Activated T-cell treated with anti-CD3 and anti-CD28 coated beads, Interleukin-2, amount 50 U/mL, for 4 hours (primary cell): Measurements from ENCODE around the gene DENND1A. TPM values are rescaled to one million over a fixed set of nuclear protein-coding genes. Genes with fewer than 3 reads are reported as not detected.

ENCODE experiments used
- ATAC-seq, 2 donors: fragments of 200-7000 bp; cut with Tn5 transposase; one replicate each; pipeline ENCODE4 v1.10.0; 2021
- DNase-seq: peaks from one replicate; pipeline ENCODE4 v3.0.0-alpha.2; 2020
- H3K27me3 Mint-ChIP-seq: one replicate; pipeline ENCODE4 v1.8.0; 2021; ENCODE audit warnings: low read depth, mixed read lengths
- H3K36me3 Mint-ChIP-seq: one replicate; pipeline ENCODE4 v1.8.0; 2022; ENCODE audit warnings: mixed read lengths; ENCODE audit not compliant: insufficient read depth
- H3K4me1 Mint-ChIP-seq: one replicate; pipeline ENCODE4 v1.8.0; 2021; ENCODE audit warnings: low read depth, mixed read lengths
- H3K4me3 Mint-ChIP-seq: one replicate; pipeline ENCODE4 v1.8.0; 2021; ENCODE audit warnings: mild to moderate bottlenecking, moderate library complexity, mixed read lengths
- H3K9me3 Mint-ChIP-seq: one replicate; pipeline ENCODE4 v1.8.0; 2021; ENCODE audit warnings: mixed read lengths
- total RNA-seq, 3 donors: library from RNA; stranded (reverse); gene quantifications; one replicate each; pipeline ENCODE4 v1.2.1, GENCODE V29; 2021

Gene DENND1A
- total RNA-seq, 3 donors from 2014 or later, result 15.5 to 21.7 (median 16.9) TPM

DNA sequence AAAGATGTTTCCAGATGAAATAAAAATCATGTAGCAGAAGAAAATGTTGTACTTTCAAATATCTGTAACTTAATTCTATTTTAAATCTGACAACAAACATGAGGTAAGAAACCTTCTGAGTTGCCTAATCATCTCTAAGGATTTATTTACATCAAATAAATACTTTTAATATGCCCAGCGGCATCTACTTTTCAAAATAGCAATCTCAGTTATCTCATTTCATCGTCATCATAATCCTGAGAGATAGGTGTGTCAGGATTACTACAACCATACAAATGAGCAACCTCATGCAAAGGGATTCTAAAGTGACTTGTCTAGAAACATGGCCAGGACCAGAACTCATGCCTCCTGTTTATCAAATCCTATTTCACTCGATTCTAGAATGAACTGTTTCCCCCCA lies 49.5 kb downstream of the DENND1A start:
- no peak for ATAC-seq
- no peak overlapping the region for H3K4me3 Mint-ChIP-seq
- DNase-seq, result no peak
- no peaks in the 10 kb centered on the region for H3K27me3 Mint-ChIP-seq
- no peaks in the 10 kb centered on the region for H3K9me3 Mint-ChIP-seq
- peaks cover 16% of the 10 kb centered on the region for H3K36me3 Mint-ChIP-seq
- H3K4me1 Mint-ChIP-seq, result peaks cover 18% of the 10 kb centered on the region

DNA sequence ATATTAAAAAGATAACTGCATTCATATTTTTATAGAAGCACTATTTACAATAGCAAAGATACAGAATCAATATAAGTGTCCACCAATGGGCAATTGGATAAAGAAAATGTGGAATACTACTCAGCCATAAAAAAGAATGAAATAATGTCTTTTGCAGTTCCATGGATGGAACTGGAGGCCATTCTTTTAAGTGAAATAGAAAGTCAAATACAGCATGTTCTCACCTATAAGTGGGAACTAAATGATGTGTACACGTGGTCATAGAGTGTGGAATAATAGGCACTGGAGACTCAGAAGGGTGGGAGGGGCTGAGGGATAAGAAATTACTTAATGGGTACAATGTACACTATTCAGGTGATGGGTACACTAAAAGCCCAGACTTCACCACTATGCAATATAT lies 53.2 kb downstream of the DENND1A start:
- Mint-ChIP-seq H3K27me3 (no peaks in the 10 kb centered on the region), H3K4me3 (no peak overlapping the region), H3K4me1 (peaks cover 2% of the 10 kb centered on the region), H3K9me3 (no peaks in the 10 kb centered on the region), H3K36me3 (peaks cover 22% of the 10 kb centered on the region)
- ATAC-seq (no peak), DNase-seq (no peak)

DNA sequence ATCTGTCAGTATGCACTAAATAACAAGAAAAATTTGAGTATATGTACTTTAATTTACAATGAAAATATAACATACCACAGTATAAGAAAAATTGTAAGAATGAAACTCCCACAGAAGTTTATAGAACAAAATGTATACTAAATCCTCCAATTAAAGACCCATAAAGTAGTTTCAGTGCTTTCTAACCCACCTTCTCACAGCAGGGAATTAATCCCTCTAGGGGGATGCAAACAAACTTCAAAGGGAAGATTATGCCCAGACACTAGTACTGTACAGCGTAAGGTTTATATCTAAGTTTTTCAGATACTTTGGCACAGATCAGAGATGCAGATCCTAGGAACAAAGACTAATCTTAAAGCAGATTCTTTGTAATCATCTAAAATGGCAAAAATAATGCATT lies 57.2 kb downstream of the DENND1A start:
- Mint-ChIP-seq H3K36me3 (peaks cover 20% of the 10 kb centered on the region), H3K4me3 (no peak overlapping the region), H3K9me3 (no peaks in the 10 kb centered on the region), H3K27me3 (no peaks in the 10 kb centered on the region), H3K4me1 (peaks cover 12% of the 10 kb centered on the region)
- no peak for ATAC-seq
- no peak for DNase-seq

DNA sequence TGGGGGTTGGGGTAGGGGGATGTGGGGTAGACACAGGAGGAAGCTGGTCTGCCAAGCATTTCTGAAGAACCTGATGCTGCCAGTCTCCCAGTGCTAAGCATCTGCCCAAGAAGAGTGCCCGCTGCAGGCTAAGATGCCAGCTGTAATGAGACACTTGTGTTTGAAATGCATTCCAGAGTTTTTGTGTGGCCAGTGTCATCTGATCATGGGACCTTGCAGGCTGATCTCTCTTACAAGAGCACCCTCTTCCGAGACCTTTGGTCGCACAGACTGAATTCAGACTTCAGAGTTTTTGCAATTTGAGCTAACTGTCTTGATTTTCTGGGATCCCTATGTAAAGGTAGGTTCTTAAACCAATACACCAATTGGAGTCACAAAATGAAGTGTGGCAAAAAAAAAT lies 58.1 kb downstream of the DENND1A start:
- peaks cover 22% of the 10 kb centered on the region for H3K36me3 Mint-ChIP-seq
- H3K9me3 Mint-ChIP-seq, result no peaks in the 10 kb centered on the region
- H3K27me3 Mint-ChIP-seq, result no peaks in the 10 kb centered on the region
- H3K4me1 Mint-ChIP-seq, result peaks cover 21% of the 10 kb centered on the region
- no peak overlapping the region for H3K4me3 Mint-ChIP-seq
- ATAC-seq (no peak), DNase-seq (no peak)

DNA sequence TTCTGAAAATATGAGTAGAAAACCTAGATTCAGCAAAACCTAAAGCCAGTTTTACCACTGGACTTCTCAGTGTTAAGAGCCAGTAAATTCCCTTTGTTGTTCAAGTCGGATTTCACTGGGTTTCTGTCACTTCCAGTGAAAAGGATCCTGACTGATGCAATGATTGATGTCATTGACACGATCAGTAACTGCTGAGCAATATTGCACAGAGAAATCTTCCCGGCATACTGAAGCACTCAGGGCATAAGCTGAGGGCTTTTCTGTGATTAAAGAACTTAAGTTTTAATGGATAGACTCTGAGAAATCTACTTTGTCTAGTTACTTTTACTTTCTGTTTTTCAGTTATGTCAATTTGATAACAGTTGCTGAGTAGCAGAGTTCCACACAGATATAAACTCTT lies 61.9 kb downstream of the DENND1A start:
- H3K4me3 Mint-ChIP-seq, result peak overlapping the region; percentile 33
- DNase-seq (no peak), ATAC-seq (no peak)
- H3K27me3 Mint-ChIP-seq, result no peaks in the 10 kb centered on the region
- H3K9me3 Mint-ChIP-seq, result no peaks in the 10 kb centered on the region
- peaks cover 11% of the 10 kb centered on the region for H3K36me3 Mint-ChIP-seq
- peaks cover 34% of the 10 kb centered on the region for H3K4me1 Mint-ChIP-seq

DNA sequence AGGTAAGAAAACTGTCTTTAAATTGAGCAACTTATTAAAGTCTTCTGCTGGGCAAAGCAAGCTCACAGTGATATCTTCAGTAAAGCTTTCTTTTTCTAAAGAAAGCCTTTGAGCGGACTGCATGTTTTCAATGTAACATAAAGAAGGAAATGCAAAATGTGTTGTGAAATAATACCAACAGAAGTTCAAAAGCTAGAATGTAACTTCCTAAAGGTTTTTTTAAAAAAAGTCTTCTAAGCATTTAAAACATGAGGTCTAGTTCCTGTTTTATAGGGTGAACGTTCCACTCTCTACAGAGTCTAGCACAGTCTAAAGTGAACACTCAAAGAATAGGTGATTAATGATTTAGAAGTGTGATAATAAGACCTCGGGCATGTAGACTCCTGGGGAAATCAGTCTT lies 62.9 kb downstream of the DENND1A start:
- H3K4me3 Mint-ChIP-seq, result peak overlapping the region; percentile 5
- peaks cover 34% of the 10 kb centered on the region for H3K4me1 Mint-ChIP-seq
- peaks cover 10% of the 10 kb centered on the region for H3K36me3 Mint-ChIP-seq
- no peak for DNase-seq
- H3K27me3 Mint-ChIP-seq, result no peaks in the 10 kb centered on the region
- H3K9me3 Mint-ChIP-seq, result no peaks in the 10 kb centered on the region
- ATAC-seq, result no peak

DNA sequence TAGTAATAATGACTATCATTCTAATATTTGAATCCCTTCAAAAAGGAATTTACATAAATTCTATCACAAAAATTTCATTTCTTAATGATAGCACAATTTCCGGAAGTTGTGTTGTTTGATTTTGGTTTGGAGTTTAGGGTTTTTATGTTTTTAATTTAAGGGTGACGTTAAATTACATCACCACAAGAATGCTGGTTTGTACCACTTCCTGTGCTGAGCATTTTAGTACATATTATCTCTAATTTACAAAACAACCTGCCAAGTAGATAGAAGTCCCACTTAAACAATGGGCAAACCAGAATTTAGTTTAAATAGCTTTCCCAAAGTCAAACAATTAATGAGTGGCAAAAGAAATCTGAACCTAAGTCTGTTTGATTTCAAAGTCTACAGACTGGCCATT lies 63.4 kb downstream of the DENND1A start:
- peaks cover 34% of the 10 kb centered on the region for H3K4me1 Mint-ChIP-seq
- no peak for DNase-seq
- ATAC-seq, result no peak
- H3K4me3 Mint-ChIP-seq, result no peak overlapping the region
- H3K36me3 Mint-ChIP-seq, result peaks cover 7% of the 10 kb centered on the region
- no peaks in the 10 kb centered on the region for H3K27me3 Mint-ChIP-seq
- H3K9me3 Mint-ChIP-seq, result no peaks in the 10 kb centered on the region

DNA sequence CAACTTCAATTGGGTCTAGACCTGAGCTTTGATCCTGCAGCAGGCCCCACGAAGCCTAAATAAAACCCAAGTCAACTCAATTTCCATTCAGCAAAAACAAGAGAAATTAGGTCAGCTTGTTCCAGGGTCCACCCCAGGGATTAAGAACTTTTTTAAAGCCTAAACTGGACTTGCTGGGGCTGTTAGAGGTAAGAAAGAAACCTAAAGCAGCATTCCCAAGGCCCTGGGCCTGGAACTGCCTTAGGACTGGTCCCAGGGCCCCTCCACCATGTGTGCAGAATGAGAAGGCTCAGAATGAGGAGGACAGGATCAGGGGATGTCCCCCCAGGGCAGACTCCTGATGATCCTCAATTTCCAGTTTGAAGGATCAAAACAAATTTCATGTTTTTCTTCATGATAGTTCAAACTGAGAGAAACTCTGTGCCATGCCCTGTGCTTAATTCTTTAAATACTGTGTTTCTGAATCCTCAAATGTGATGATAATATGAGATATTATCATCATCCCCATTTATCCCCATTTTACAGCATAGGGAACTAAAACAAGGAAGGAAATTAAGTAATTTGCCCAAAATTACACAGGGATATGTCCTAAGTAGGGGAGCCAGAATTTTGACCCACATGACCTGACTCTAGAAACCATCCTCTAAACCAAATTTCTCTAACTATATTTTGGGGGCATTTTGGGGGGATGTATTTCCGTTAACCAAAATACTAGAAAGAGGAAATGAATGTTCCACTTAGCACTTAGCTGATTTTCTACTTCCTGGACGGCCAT lies 64.5 kb downstream of the DENND1A start:
- DNase-seq, result no peak
- Mint-ChIP-seq H3K9me3 (no peaks in the 10 kb centered on the region), H3K4me1 (peaks cover 34% of the 10 kb centered on the region), H3K36me3 (peaks cover 7% of the 10 kb centered on the region), H3K4me3 (no peak overlapping the region), H3K27me3 (no peaks in the 10 kb centered on the region)
- ATAC-seq, result no peak

DNA sequence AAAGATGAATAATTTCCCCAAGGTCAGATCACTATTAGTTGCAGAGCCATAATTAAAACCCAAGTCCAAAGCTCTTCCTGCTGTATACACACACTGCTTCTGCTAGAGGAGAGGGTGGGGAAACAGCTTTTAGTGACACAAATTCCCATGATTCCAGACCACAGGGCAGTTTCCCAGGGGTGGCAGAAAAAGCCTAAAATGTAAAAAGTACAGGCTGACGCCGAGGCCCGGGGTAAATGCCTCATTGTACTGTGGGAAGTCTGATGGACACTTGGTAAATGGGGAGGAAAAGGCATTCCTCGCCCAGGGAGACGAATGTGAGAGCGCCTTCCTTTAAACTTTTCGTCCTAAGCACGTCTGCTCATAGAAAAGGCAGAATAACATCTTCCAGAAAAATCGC lies 65.7 kb downstream of the DENND1A start:
- Mint-ChIP-seq H3K27me3 (no peaks in the 10 kb centered on the region), H3K36me3 (peaks cover 5% of the 10 kb centered on the region), H3K9me3 (no peaks in the 10 kb centered on the region), H3K4me1 (peaks cover 34% of the 10 kb centered on the region), H3K4me3 (no peak overlapping the region)
- DNase-seq, result no peak
- no peak for ATAC-seq

DNA sequence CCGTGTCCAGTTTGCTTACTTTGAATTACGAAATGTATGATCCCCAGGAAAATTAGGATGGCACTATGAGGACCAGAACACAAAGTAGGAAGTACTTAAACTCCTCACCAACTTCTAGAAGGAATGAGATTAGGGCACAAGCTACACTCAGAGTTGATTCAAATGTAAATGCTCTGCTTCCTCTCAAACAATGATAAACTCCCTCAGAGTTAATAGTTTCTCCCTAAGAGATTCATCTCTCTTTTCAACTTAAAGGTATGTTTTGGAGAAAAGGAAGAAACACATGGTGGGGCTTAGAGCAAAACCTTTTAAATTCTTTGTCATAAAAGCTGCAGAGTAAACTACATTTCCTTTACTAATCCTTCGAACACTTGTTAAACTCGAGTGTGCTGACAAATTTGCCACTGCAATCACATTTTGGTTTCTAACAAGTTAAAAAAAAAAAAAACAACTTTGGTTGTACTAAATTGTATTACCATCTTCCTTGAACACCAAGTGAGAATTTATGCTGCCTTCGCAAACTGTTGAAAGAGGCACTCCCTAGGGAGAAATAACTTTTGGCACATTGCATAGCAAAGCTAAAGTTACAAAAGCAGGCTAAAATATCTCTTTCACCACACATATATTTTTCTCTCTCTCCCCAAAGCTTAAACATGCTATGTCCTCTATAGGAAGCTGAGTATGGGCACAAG lies 66.6 kb downstream of the DENND1A start:
- ATAC-seq (no peak), DNase-seq (no peak)
- Mint-ChIP-seq H3K36me3 (peaks cover 12% of the 10 kb centered on the region), H3K4me3 (no peak overlapping the region), H3K27me3 (no peaks in the 10 kb centered on the region), H3K9me3 (no peaks in the 10 kb centered on the region), H3K4me1 (peaks cover 29% of the 10 kb centered on the region)

DNA sequence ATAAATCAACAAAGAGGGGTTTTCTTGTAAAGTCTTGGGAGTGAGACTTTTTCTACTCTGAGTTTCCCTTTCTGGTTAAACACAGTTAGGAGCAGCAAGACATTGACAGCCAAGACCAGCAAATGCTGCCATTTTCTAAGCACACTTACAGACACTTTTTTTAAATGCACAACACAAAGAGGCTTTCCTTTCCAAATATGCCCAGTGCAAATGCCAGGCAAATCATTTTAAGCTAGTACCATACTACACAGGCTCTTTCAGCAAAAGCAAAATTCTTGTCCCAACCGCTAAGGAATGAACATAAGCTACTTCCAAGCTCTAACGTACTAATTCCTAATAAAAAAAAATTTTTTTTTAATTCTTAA lies 68.2 kb downstream of the DENND1A start:
- ATAC-seq, result no peak
- peaks cover 13% of the 10 kb centered on the region for H3K4me1 Mint-ChIP-seq

DNA sequence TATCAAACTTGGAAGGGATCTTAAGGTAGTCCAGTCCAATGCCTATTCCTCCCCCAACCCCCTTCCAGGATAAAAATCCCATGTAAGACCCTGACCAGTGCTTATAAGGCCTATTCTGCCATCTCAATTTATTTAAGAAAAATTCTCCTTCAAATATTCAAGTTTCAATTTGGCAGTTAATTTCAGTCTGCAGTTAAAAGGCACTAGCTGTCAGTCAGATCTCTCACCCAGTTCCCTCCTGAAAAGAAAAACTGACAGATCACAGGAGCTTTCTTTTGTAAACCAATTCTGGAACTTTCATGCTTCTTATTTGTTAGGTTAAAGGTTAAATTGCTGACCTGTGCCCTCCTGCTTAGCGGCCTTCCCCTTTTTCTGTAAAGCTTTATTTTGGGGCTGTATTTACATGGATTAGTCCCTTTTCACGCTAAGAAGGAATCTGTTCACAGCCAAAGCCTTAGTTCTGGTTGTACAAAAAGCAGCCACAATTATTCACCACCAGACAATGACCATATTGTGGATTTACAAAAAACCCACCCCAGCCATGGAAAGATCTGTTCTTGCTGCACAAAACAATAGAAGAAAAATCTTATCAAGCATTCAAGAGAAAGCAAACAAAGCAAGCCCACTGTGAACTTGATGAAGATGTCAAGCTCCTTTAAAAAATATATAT lies 68.7 kb downstream of the DENND1A start:
- H3K36me3 Mint-ChIP-seq, result peaks cover 24% of the 10 kb centered on the region
- H3K4me3 Mint-ChIP-seq, result no peak overlapping the region
- no peak for DNase-seq

More for the DNA sequence above, 68.2 kb downstream of the DENND1A start:
- no peak for DNase-seq
- Mint-ChIP-seq H3K27me3 (no peaks in the 10 kb centered on the region), H3K4me3 (no peak overlapping the region), H3K9me3 (no peaks in the 10 kb centered on the region), H3K36me3 (peaks cover 19% of the 10 kb centered on the region)

DNA sequence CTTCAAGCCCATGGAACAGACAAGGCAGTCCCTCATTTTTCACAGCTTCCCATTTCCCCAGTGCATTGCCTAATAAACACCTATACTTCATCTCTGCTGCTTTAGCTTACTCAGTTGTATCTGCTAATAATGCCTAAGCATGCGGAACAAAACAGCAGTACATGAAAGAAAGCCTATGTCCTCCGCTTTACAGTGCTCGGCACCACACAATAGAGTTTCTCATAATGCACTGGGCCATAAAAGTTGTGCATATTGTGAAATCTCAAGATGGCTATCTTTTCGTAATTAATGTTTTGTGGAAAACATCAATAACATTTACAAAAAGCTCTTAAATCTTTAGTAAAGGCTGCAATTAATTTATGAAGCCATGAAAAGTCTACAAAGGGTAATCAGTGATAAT lies 69.3 kb downstream of the DENND1A start:
- peaks cover 28% of the 10 kb centered on the region for H3K36me3 Mint-ChIP-seq
- DNase-seq (no peak), ATAC-seq (no peak)
- H3K4me3 Mint-ChIP-seq, result no peak overlapping the region
- no peaks in the 10 kb centered on the region for H3K27me3 Mint-ChIP-seq
- no peaks in the 10 kb centered on the region for H3K9me3 Mint-ChIP-seq
- H3K4me1 Mint-ChIP-seq, result peaks cover 2% of the 10 kb centered on the region

More for the DNA sequence above, 68.7 kb downstream of the DENND1A start:
- Mint-ChIP-seq H3K9me3 (no peaks in the 10 kb centered on the region), H3K4me1 (peaks cover 8% of the 10 kb centered on the region), H3K27me3 (no peaks in the 10 kb centered on the region)
- no peak for ATAC-seq

DNA sequence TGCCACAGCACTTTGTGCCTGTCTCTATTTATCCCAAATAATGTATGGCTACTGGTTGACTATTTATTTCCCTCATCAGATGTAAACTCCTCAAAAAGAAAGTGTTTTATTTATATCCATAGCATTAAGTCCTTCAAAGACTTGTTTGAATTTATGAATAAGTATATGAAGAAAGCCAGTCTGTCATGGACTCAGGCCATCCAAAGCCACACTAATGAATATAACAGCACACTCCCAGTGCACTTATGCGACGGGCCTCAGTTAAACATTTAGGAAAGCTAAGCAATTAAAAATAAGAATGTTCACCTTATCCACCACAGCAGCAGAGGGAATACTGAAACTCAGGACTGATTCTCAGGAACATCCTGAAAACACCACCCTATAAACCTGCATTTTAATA lies 77.5 kb downstream of the DENND1A start:
- Mint-ChIP-seq H3K27me3 (no peaks in the 10 kb centered on the region), H3K4me3 (no peak overlapping the region), H3K4me1 (peaks cover 10% of the 10 kb centered on the region), H3K9me3 (peaks cover 8% of the 10 kb centered on the region), H3K36me3 (peaks cover 34% of the 10 kb centered on the region)
- ATAC-seq (no peak), DNase-seq (no peak)

DNA sequence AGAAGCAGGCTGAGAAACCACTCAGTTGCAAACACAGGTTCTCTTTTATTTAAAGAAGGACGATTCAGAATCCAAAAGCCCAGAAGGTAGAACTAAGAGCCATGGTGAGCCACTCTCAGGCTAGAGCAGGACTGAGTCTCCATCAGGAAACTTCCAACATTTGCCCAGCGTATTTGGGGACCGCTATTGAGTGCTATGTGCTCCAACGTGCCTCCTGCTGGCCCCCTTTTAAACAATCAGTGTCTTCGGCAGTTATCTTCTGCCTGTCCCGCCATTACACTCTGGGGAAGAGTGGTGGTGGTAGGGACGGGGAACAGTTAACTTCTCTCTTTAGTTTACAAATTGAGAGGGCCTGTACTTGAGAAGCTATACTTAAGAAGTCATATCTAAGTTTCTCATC lies 78.1 kb downstream of the DENND1A start:
- Mint-ChIP-seq H3K36me3 (peaks cover 31% of the 10 kb centered on the region), H3K4me1 (peaks cover 10% of the 10 kb centered on the region), H3K9me3 (peaks cover 14% of the 10 kb centered on the region), H3K4me3 (no peak overlapping the region), H3K27me3 (no peaks in the 10 kb centered on the region)
- DNase-seq (no peak), ATAC-seq (no peak)
